H1 (cell line): Measurements from ENCODE around the gene SEC14L3. TPM values are rescaled to one million over a fixed set of nuclear protein-coding genes. Genes with fewer than 3 reads are reported as not detected.

ENCODE experiments used
- RBBP5 ChIP-seq: IDR thresholded peaks from 2 replicates; pipeline ENCODE4 v1.7.1; 2012; ENCODE audit warnings: low read depth, mild to moderate bottlenecking, inconsistent platforms, low read length, moderate library complexity, borderline replicate concordance
- polyA plus RNA-seq, 7 experiments: library from polyadenylated mRNA; depleted of rRNA in 3 of 7; stranded (reverse) in 5 of 7; unstranded in 2 of 7; fragments of >200 nt in 5 of 7; fragments of 200-250 nt in 2 of 7; gene quantifications; 1 replicate in 5 of 7; 2 replicates in 1 of 7; 4 replicates in 1 of 7; pipeline versions ENCODE4 v1.2.1 to v1.2.3, GENCODE V29; 2011 to 2013; ENCODE audit warnings: missing spikeins in 2 of 7, mixed read lengths in 2 of 7
- total RNA-seq: library from RNA; stranded (reverse); fragmentation: NEBNext Ultra II Directional; extraction: Animal tissue kit (Norgen Biotek cat#: 25700); gene quantifications from 2 replicates; pipeline ENCODE4 v1.2.1, GENCODE V29; 2021

The SEC14L3 gene
- total and polyA plus RNA-seq, 2 of the 8 experiments (the other 6 are each of a cell fraction or from before 2014, with no cell fraction given) = not detected

GRCh38 chr22:30507670-30508069 lies 35.9 kb upstream of the SEC14L3 start (continued):
- TF ChIP-seq RBBP5 = no peak
